HepG2 (cell line): ENCODE data around the gene SLC13A2.

Source experiments
- HCFC1 ChIP-seq: fragments of 150-350 bp; IDR thresholded peaks from 2 replicates; pipeline ENCODE4 v1.6.1; 2014; ENCODE audit warnings: low read depth, low read length
- JUNB ChIP-seq: sonication (generic); formaldehyde crosslinking; IDR thresholded peaks from 2 replicates; pipeline ENCODE4 v1.8.0; 2022; ENCODE audit warnings: missing genetic modification reagents, mild to moderate bottlenecking, borderline replicate concordance
- MXI1 ChIP-seq: IDR thresholded peaks from 3 replicates; pipeline ENCODE4 v1.6.1; 2012; ENCODE audit warnings: low read depth, low read length, inconsistent platforms, borderline replicate concordance
- NFAT5 ChIP-seq: sonication (generic); formaldehyde crosslinking; IDR thresholded peaks from 2 replicates; pipeline ENCODE4 v1.4.0; 2020; ENCODE audit warnings: missing genetic modification reagents
- TCF12 ChIP-seq, 2 experiments: fragments of 450-650 bp in 1 of 2; sonication (generic) in 1 of 2; formaldehyde crosslinking in 1 of 2; IDR thresholded peaks; 2 replicates each; pipeline versions ENCODE4 v1.6.1 to v1.8.0; 2017 to 2022; ENCODE audit warnings: antibody characterized with exemption in 1 of 2, mild to moderate bottlenecking in 1 of 2, missing genetic modification reagents in 1 of 2, moderate library complexity in 1 of 2
- ZNF143 ChIP-seq: sonication (generic); formaldehyde crosslinking; IDR thresholded peaks from 2 replicates; pipeline ENCODE4 v1.4.0; 2020; ENCODE audit warnings: missing genetic modification reagents
- ZNF333 ChIP-seq: sonication (generic); formaldehyde crosslinking; IDR thresholded peaks from 2 replicates; pipeline ENCODE4 v1.4.0; 2020; ENCODE audit warnings: mild to moderate bottlenecking, missing genetic modification reagents, borderline replicate concordance
- ZNF782 ChIP-seq: sonication (generic); formaldehyde crosslinking; IDR thresholded peaks from 2 replicates; pipeline ENCODE4 v1.4.0; 2020; ENCODE audit warnings: missing genetic modification reagents, mild to moderate bottlenecking, borderline replicate concordance
- ZSCAN22 ChIP-seq: sonication (generic); formaldehyde crosslinking; IDR thresholded peaks from 2 replicates; pipeline ENCODE4 v1.4.0; 2020; ENCODE audit warnings: mild to moderate bottlenecking, missing genetic modification reagents
- TF ChIP-seq, protein P1 (sequence below): sonication (generic); formaldehyde crosslinking; IDR thresholded peaks from 2 replicates; pipeline ENCODE4 v1.8.1; 2022; ENCODE audit warnings: low read depth, mild to moderate bottlenecking, missing genetic modification reagents
- TF ChIP-seq, protein P2 (sequence below): sonication (generic); formaldehyde crosslinking; IDR thresholded peaks from 2 replicates; pipeline ENCODE4 v1.5.0; 2020; ENCODE audit warnings: mild to moderate bottlenecking, missing genetic modification reagents, moderate library complexity
- TF ChIP-seq, protein P3 (sequence below): sonication (generic); formaldehyde crosslinking; IDR thresholded peaks from 2 replicates; pipeline ENCODE4 v1.5.1; 2020; ENCODE audit warnings: mild to moderate bottlenecking, missing genetic modification reagents, moderate library complexity
- TF ChIP-seq, protein P4 (sequence below): IDR thresholded peaks from 2 replicates; pipeline ENCODE4 v1.6.1; 2016

- no peak for TF ChIP-seq ZNF782 (CRISPR knock-in tag)
- TF ChIP-seq, protein P1, sequence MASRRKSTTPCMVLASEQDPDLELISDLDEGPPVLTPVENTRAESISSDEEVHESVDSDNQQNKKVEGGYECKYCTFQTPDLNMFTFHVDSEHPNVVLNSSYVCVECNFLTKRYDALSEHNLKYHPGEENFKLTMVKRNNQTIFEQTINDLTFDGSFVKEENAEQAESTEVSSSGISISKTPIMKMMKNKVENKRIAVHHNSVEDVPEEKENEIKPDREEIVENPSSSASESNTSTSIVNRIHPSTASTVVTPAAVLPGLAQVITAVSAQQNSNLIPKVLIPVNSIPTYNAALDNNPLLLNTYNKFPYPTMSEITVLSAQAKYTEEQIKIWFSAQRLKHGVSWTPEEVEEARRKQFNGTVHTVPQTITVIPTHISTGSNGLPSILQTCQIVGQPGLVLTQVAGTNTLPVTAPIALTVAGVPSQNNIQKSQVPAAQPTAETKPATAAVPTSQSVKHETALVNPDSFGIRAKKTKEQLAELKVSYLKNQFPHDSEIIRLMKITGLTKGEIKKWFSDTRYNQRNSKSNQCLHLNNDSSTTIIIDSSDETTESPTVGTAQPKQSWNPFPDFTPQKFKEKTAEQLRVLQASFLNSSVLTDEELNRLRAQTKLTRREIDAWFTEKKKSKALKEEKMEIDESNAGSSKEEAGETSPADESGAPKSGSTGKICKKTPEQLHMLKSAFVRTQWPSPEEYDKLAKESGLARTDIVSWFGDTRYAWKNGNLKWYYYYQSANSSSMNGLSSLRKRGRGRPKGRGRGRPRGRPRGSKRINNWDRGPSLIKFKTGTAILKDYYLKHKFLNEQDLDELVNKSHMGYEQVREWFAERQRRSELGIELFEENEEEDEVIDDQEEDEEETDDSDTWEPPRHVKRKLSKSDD = no peak
- TF ChIP-seq, protein P2, sequence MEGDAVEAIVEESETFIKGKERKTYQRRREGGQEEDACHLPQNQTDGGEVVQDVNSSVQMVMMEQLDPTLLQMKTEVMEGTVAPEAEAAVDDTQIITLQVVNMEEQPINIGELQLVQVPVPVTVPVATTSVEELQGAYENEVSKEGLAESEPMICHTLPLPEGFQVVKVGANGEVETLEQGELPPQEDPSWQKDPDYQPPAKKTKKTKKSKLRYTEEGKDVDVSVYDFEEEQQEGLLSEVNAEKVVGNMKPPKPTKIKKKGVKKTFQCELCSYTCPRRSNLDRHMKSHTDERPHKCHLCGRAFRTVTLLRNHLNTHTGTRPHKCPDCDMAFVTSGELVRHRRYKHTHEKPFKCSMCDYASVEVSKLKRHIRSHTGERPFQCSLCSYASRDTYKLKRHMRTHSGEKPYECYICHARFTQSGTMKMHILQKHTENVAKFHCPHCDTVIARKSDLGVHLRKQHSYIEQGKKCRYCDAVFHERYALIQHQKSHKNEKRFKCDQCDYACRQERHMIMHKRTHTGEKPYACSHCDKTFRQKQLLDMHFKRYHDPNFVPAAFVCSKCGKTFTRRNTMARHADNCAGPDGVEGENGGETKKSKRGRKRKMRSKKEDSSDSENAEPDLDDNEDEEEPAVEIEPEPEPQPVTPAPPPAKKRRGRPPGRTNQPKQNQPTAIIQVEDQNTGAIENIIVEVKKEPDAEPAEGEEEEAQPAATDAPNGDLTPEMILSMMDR (CRISPR knock-in tag) = no peak
- TF ChIP-seq MXI1 = no peak
- no peak for TF ChIP-seq HCFC1
- TF ChIP-seq NFAT5 (CRISPR knock-in tag) = no peak
- no peak for TF ChIP-seq JUNB (CRISPR knock-in tag)
- no peak for TF ChIP-seq ZNF333 (CRISPR knock-in tag)
- TF ChIP-seq TCF12 (IDR thresholded peaks at IDR 0.05) = no peak
- TF ChIP-seq TCF12 (CRISPR knock-in tag; IDR thresholded peaks at IDR 0.05) = no peak
- TF ChIP-seq, protein P3, sequence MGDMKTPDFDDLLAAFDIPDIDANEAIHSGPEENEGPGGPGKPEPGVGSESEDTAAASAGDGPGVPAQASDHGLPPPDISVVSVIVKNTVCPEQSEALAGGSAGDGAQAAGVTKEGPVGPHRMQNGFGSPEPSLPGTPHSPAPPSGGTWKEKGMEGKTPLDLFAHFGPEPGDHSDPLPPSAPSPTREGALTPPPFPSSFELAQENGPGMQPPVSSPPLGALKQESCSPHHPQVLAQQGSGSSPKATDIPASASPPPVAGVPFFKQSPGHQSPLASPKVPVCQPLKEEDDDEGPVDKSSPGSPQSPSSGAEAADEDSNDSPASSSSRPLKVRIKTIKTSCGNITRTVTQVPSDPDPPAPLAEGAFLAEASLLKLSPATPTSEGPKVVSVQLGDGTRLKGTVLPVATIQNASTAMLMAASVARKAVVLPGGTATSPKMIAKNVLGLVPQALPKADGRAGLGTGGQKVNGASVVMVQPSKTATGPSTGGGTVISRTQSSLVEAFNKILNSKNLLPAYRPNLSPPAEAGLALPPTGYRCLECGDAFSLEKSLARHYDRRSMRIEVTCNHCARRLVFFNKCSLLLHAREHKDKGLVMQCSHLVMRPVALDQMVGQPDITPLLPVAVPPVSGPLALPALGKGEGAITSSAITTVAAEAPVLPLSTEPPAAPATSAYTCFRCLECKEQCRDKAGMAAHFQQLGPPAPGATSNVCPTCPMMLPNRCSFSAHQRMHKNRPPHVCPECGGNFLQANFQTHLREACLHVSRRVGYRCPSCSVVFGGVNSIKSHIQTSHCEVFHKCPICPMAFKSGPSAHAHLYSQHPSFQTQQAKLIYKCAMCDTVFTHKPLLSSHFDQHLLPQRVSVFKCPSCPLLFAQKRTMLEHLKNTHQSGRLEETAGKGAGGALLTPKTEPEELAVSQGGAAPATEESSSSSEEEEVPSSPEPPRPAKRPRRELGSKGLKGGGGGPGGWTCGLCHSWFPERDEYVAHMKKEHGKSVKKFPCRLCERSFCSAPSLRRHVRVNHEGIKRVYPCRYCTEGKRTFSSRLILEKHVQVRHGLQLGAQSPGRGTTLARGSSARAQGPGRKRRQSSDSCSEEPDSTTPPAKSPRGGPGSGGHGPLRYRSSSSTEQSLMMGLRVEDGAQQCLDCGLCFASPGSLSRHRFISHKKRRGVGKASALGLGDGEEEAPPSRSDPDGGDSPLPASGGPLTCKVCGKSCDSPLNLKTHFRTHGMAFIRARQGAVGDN (CRISPR knock-in tag) = no peak
- TF ChIP-seq, protein P4, sequence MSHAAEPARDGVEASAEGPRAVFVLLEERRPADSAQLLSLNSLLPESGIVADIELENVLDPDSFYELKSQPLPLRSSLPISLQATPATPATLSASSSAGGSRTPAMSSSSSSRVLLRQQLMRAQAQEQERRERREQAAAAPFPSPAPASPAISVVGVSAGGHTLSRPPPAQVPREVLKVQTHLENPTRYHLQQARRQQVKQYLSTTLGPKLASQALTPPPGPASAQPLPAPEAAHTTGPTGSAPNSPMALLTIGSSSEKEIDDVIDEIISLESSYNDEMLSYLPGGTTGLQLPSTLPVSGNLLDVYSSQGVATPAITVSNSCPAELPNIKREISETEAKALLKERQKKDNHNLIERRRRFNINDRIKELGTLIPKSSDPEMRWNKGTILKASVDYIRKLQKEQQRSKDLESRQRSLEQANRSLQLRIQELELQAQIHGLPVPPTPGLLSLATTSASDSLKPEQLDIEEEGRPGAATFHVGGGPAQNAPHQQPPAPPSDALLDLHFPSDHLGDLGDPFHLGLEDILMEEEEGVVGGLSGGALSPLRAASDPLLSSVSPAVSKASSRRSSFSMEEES (CRISPR knock-in tag) = no peak
- no peak for TF ChIP-seq ZSCAN22 (CRISPR knock-in tag)
- TF ChIP-seq ZNF143 = no peak
Observed at GRCh38 chr17:28523186-28523585, 49.7 kb downstream of the SLC13A2 start.
